Medulla oblongata (tissue), 1 donor: ENCODE measurements around the gene TAS2R50.

Experiments used
- DNase-seq: peaks from one replicate; pipeline ENCODE4 v3.0.0-alpha.2; 2015; ENCODE audit errors: extremely low spot score

The TAS2R50 gene

DNA sequence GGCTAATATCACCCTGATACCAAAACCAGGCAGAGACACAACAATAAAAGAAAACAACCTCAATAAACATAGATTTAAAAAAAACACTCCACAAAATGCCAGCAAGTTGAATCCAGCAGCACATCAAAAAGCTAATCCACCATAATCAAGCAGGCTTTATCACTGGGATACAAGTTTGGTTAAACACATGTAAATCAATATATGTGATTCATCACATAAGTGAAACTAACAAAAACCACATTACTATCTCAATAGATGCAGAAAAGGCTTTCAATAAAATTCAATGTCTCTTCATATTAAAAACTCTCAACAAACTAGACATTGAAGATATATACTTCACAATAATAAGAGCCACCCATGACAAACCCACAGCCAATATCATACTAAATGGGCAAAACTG lies 30.6 kb downstream of the TAS2R50 start:
- no peak for DNase-seq

GRCh38 chr12:10952645-10953044 lies 34.1 kb downstream of the TAS2R50 start:
- peak; percentile 35 for DNase-seq

DNA sequence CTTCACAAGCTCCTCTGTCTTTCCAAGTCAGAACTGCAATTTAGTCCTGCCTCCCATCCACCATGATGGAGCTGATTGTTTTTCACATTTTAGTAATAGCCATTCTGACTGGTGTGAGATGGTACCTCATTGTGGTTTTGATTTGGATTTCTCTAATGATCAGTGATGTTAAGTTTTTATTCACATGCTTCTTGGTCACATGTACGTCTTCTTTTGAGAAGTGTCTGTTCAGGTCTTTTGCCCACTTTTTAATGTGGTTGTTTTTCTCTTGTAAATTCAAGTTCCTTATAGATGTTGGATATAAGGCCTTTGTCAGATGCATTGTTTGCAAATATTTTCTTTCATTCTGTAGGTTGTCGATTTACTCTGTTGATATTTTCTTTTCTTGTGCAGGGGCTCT lies 43.5 kb downstream of the TAS2R50 start:
- no peak for DNase-seq

- no peak for DNase-seq
Measured at GRCh38 chr12:10941916-10942607, 44.6 kb downstream of the TAS2R50 start.

DNA sequence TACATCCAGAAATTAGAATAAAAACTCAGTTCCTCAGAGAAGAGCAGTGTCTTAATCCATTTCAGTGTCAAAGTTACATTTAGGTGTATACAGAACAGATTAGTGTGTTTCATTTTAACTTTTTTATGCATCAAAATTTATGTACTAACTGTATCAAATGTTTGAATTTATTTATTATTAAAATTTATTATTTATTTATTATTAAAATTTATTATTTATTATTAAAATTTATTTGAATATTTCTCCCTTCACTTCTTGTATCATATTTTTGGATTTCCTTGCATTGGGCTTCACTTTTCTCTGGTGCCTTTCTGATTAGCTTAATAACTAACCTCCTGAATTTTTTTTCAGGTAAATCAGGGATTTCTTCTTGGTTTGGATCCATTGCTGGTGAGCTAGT lies 45.3 kb downstream of the TAS2R50 start:
- DNase-seq = no peak

DNA sequence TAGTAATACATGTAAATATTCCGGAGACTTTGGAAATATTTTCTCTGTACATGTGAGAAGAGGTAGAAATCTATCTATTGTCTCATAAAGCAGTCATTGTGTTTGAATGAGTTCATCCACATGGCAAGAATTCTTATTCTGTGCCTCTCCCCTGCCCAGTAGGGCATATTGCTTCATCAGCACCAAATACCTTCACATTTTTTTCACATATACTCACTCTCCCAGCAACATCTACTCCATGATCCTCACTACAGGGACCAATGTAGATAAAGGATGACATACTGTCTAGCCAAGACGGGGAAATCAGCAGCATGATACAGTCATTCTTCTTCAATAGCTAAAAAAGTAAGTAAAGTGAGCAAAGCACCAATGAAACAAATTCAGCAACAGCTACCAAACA lies 46.3 kb downstream of the TAS2R50 start:
- DNase-seq = no peak

DNA sequence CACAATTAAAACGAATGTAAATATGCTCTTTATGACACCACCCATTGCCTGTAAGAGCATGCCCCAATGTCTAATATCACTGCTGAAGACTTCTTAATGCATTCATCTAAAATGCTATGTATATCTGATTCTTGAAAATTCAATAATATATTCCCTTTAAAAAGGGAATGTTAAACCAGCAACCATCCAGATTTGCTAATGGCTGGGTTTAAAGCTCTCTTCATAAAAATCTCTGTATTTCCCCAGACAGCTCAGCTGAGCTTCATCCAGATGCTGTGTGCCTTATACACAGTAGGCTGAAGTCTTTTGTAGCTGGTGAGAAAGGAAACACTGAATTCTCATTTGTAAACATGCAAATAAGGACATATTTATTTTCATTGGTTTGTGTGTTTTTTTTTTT lies 47.5 kb downstream of the TAS2R50 start, which contains the start of gene TAS2R14:
TAS2R14 (minus strand) TSS at position 101 of the 400 bp plus-strand sequence; CDS start at position 45, 56 bp downstream.
- no peak for DNase-seq

DNA sequence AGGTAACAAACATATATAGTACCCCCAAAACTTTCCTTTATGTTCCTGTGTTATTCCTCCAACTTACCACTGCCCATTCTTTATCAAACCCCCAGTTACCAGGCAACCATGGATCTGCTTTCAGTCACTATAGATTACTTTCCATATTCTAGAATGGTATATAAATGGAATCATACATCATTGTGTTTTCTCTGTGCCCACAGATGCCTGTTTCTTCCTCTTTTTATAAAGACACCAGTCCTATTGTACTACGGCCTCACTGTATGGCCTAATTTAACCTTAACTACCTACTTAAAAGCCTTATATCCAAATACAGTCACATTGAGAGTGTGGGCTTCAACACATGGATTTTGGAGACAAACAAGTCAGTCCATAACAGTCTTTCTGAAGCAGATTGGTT lies 50.2 kb downstream of the TAS2R50 start:
- DNase-seq = no peak
